GM18517 (cell line): Measurements from ENCODE around the gene KIFC1.

Experiments
- ATAC-seq: cut with Tn5 transposase; IDR thresholded peaks from one replicate; pipeline ENCODE4 v1.9.1; 2021; ENCODE audit warnings: mild to moderate bottlenecking, moderate library complexity; ENCODE audit not compliant: unreplicated experiment

Gene KIFC1

DNA sequence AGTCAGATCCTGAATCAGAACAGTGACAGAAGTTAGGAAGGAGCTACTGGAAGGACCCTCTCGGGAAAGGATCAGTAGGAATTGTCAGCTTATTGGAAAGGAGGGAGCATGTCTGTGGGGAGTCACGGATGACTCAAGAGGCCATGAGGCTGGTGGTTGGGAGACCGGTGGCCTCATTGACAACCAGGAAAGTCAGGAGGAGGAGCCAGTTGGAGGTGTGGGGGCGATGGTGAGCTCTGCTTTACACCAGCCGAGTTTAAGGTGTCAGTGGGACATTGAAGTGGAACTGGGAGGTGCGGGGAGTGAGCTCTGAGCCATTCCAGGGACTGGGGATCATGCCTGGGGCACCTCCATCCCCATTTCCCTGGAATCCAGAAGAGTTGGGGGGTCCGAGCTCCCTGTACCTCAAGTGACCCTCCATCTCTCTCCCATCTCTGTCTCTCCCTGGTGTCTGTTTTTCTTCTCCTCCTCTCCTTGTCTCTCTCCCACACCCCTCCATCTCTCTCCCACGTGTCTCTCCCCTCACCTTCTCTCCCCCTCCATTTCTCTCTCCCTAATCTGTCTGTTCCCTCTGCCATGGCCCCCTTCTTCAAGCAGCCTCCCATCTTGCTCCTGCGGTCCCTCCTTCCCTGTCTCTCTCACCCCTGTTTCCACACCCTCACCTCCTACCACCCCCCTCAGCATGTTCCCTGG, 48.5 kb downstream of the KIFC1 start:
- no peak for ATAC-seq

DNA sequence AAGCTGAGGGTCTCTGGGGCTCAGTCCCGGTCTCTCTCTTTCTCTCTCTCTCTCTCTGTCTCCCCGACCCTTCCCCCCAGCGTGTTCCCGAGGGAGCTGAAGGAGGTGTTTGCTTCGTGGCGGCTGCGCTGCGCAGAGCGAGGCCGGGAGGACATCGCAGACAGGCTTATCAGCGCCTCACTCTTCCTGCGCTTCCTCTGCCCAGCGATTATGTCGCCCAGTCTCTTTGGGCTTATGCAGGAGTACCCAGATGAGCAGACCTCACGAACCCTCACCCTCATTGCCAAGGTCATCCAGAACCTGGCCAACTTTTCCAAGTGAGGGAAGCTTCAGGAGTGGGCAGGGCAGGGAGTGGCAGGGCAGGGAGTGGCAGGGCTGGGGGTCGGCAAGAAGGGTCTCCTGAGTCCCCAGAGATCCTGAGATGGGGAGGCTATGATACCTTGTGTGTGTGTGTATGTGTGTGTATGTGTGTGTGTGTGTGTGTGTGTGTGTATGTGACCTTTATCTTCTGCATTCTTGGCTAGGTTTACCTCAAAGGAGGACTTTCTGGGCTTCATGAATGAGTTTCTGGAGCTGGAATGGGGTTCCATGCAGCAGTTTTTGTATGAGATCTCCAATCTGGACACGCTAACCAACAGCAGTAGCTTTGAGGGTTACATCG, 49.2 kb downstream of the KIFC1 start:
- no peak for ATAC-seq

DNA sequence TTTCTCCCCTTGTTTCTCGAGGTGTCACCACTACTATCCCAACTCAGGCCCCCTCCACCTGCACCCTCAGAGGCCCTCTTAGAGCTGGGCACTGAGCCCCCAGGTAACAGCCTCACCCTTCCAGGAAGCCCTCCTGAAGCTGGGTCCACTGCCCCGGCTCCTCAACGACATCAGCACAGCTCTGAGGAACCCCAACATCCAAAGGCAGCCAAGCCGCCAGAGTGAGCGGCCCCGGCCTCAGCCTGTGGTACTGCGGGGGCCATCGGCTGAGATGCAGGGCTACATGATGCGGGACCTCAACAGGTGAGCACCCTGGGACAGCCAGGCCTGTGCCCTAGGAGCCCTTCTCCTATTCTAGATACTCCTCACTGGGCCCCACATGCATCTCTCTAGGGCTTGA, 49.8 kb downstream of the KIFC1 start:
- no peak for ATAC-seq

DNA sequence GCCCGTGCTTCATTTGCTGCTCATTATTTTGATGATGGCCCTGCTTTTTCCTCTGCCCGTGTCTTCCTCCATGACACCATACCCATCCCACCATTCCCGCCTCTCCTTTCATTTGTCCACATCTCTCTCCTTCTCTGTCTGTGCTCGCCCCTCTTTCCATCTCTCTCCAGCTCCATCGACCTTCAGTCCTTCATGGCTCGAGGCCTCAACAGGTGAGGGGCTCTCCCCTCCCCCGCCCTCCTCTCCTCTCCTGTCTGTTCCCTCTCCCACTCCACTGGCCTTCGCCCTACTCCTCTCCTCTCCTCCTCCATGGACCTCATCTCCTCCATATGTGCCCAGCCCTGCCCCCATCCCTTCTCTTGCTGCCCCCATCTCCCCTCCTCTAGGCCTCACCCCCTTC, 50.7 kb downstream of the KIFC1 start:
- no peak for ATAC-seq

DNA sequence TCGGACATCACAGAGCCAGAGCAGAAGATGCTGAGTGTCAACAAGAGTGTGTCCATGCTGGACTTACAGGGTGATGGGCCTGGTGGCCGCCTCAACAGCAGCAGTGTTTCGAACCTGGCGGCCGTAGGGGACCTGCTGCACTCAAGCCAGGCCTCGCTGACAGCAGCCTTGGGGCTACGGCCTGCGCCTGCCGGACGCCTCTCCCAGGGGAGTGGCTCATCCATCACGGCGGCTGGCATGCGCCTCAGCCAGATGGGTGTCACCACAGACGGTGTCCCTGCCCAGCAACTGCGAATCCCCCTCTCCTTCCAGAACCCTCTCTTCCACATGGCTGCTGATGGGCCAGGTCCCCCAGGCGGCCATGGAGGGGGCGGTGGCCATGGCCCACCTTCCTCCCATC, 51.4 kb downstream of the KIFC1 start:
- no peak for ATAC-seq

DNA sequence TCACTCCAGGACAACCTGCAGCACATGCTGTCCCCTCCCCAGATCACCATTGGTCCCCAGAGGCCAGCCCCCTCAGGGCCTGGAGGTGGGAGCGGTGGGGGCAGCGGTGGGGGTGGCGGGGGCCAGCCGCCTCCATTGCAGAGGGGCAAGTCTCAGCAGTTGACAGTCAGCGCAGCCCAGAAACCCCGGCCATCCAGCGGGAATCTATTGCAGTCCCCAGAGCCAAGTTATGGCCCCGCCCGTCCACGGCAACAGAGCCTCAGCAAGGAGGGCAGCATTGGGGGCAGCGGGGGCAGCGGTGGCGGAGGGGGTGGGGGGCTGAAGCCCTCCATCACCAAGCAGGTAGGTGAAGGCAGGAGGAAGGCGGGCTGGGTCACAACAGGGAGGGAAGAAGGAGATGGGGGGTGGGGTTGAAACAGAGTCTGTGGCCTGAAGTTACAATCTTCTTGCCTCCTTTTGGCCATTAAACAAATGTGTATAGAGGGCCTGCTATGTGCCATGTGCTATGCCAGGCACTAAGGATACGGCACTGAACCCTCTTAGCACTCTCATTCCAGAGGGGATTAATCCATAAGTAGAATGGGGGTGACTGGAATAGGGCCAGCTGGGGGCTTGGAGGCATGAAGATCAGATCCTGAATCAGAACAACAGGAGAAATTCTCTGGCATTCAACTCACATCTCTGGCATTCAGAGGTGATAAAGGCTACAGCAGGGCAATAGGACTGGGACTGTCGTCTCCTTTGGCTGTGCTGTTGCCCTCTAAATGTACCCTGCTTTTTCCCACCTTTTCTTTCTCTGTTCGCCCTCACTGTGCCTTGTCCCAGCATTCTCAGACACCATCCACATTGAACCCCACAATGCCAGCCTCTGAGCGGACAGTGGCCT, 52.2 kb downstream of the KIFC1 start:
- no peak for ATAC-seq

DNA sequence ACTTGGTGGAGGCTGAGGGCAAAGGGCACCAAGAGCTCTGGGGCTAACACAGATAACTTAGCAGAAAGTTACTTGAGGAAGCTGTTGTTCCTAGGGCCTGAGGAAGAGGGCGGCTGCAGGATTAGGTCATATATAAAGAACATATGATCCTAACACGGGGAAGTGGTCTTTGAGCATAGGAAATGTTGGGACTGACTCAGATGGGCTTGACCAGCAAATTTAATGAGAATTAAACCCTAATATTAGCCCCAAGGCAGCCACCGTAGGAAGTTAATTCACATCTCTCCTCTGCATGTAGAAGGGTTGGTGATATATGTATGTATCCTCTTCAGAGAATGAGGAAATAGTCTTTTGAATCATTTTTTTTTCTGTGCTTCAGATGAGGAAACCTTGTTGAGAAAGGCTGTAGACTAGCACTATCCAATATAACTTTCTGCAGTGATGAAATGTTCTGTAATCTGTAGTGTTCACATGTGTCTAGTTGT, 53.5 kb downstream of the KIFC1 start:
- ATAC-seq = no peak

DNA sequence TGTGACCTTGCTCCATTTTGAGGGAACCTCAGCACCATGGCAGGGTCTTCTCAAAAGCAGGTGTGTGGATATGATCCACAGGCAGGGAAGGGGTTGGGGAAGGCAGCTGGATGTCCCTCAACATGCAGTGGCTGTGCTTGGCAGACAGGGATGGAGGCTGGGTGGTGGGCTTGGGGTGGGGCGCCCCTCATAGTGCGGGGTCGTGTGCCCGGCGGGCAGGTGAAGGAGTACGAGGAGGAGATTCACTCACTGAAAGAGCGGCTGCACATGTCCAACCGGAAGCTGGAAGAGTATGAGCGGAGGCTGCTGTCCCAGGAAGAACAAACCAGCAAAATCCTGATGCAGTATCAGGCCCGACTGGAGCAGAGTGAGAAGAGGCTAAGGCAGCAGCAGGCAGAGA, 54.7 kb downstream of the KIFC1 start:
- ATAC-seq = no peak

DNA sequence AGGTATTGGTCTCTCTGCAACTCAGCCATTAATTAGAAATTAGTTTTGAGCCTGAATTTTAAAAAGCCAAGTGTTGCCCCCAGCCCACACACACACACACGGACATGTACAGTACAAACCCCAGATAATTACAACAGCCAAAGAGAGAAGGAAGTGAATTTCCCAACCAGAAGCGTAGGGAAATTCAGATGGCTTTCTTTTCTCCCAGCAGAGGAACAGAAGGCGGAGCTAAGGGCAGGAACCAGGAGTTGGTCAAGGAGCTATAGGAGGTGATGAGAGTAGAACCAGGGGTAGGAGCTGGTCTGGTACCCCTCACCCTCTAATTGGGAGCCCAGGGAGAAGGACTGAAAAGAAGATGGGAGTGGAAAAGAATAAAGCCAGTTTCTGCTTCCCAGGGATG, 58.8 kb downstream of the KIFC1 start:
- no peak for ATAC-seq

DNA sequence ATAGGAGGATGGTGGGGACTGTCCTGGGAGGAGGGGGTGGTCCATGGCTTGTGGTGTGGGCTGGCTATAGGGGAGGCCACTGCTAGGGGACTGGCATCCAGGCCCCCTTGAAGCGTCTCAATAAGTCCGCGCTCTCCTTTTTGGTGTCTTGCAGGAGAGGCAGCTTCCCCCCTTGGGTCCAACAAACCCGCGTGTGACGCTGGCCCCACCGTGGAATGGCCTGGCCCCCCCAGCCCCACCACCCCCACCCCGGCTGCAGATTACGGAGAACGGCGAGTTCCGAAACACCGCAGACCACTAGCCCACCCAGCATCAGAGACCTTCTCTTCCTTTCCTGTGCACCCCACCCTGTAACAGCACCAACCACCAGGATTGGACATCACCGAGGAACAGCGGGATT, 60.0 kb downstream of the KIFC1 start:
- ATAC-seq = no peak

DNA sequence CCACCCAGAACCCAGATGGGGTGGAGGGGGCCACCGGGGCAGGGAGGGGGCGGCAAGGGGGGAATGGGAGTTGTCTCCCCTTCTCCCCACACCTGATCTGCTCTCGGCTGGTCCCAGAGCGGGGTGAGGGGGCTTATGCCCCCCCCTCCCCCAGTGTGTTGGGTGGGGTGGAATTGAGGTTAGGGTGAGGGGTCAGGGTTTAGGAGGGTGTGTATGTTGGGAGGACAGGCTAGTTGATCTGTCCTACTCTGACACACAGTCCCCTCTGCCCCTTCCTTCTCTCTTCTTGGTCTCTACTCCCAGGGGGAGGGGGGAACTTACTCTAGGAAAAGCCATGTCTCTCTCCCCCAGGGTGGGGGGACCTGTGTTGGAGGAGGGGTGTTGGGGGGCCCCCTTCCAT, 60.9 kb downstream of the KIFC1 start:
- ATAC-seq = no peak

DNA sequence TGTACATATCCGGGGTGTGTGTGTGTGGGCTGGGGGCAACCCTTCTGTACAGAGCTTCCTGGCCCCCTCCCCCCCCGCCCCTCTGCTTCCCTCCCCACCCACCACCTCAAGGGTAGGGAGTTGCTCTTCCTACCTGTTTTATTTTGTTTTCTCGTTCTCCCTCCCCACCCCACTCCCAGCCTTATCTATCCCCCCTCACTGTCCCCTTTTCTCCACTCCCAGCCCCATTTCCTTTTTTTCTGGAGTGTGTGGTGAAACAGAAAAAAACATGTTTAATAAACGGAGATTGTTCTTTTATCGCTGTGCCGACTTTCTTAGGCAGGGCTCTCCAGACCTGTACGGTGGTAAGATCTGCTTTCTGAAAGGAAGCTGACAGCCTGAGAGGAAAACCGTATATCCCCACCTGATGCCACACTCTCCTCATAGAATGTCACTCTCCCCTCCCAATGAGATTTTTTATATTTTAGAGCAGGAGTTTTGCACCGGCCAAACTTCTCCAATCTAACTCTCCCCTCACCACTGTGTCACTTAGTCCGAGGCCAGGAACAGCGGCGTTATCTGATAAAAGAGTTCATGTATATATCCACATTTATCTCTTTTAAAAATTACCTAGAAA, 61.9 kb downstream of the KIFC1 start:
- no peak for ATAC-seq

DNA sequence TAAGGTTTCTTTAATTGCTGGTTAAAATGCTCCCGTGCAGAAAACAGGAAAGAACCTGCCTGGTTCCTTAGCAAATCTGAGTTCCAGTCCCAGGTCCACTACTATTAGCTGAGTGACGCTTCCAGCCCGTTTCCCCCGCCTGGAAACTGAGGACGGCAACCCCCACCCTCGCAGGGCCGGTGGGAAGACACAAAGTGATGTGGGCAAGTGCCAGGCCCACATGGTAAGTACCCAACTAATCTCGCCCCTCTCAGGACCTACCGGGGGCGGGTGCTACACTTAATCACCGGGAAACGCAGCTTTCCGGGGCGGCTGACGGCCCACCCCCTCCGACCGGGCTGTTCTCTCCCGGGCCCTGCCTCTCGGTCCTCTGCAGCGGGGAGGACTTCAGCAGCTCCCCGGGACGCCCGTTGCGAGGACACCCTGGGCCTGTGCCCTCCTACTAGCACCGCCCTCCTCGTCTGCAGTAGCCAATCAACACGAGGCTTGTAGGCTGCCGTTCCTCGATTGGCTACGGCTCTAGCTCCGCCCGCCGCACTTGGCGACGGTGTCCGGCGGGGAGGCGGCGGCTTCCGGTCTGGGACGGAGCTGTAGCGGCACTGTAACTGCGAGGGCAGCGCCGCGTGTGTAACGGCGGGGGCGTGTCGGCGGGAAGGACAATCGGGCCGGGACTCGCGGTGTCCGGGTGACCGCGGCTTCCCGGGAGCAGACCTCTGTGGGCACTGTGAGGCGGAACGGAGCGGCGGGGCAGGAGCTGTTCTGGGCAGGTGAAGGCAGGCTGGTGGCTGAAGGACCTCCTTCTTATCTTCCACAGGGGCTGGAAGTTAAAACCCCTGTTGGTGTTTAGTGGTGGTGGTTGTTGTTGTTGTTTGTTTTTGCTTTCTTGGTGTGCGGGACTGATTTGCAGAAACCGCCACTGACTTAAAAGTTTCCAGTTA, 62.7 kb downstream of the KIFC1 start, which contains the start of gene ZBTB9:
Gene ZBTB9, plus strand, starts transcription at position 568 of the 938 bp plus-strand sequence. CDS start 525 bp downstream, outside the sequence.
- ATAC-seq = peak; percentile 92

DNA sequence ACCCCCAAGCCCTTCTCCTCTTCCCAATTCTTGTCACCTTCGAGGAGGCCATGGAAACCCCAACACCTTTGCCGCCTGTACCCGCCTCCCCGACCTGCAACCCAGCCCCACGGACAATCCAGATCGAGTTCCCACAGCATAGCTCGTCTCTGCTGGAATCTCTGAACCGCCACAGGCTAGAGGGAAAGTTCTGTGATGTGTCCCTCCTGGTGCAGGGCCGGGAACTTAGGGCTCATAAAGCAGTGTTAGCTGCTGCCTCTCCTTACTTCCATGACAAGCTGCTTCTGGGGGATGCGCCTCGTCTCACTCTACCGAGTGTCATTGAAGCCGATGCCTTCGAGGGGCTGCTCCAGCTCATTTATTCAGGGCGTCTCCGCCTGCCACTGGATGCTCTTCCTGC, 63.4 kb downstream of the KIFC1 start:
- ATAC-seq = no peak

DNA sequence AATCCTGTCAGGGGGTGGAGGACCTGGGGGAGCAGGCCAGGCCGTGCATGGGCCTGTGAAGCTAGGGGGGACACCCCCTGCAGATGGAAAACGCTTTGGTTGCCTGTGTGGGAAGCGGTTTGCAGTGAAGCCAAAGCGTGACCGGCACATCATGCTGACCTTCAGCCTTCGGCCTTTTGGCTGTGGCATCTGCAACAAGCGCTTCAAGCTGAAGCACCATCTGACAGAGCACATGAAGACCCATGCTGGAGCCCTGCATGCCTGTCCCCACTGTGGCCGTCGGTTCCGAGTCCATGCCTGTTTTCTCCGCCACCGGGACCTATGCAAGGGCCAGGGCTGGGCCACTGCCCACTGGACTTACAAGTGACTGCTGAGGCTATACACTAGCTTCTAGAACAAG, 64.5 kb downstream of the KIFC1 start:
- ATAC-seq = no peak

DNA sequence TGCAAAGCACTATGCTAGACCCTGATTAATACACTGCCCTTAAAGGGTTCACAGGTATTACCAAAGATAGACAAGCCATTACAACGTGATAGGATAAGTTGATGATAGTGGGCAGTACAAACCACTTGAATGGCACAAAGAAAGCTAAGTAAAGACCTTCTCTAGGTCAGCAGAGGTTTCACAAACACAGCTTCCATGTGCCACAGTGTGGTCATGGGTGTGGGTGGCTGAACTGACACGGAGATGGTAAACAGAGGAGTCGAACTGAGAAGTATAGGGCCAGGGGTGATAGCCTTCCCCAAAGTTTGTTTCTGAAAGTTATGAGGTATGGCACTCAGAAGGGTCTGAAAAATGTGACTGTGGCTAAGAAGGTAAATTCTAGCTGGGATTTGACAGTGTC, 67.1 kb downstream of the KIFC1 start:
- ATAC-seq = no peak

DNA sequence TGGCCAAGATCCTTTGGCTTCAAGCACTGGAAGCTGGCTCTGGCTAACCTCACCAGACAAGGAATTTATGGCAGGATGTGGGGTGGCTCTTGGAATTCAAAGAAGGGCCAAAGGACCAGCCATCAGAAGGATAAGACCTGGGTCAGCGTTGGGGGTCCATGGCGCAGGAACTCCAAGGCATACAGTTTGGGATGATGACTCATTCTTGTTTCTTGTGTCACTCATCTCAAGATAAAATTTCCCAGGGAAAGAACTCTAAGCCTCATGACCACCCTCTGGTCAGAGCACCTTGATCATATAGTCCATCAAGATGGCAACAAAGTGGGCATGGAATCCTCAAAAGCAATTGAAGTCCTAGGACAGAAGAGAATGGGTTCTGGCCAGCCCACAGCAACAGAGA, 67.6 kb downstream of the KIFC1 start:
- ATAC-seq = no peak
